ELF-1 (cell line): ENCODE results near the gene PEX7.
"Not testable (repeated sequence)": the region's sequence is repeated elsewhere in the genome, so short reads cannot be mapped to it uniquely, and the experiment has no call there.

Experiments
- DNase-seq: peaks from one replicate; pipeline ENCODE4 v3.0.0-alpha.2; 2016; ENCODE audit warnings: low read depth, low spot score

The PEX7 gene

DNA sequence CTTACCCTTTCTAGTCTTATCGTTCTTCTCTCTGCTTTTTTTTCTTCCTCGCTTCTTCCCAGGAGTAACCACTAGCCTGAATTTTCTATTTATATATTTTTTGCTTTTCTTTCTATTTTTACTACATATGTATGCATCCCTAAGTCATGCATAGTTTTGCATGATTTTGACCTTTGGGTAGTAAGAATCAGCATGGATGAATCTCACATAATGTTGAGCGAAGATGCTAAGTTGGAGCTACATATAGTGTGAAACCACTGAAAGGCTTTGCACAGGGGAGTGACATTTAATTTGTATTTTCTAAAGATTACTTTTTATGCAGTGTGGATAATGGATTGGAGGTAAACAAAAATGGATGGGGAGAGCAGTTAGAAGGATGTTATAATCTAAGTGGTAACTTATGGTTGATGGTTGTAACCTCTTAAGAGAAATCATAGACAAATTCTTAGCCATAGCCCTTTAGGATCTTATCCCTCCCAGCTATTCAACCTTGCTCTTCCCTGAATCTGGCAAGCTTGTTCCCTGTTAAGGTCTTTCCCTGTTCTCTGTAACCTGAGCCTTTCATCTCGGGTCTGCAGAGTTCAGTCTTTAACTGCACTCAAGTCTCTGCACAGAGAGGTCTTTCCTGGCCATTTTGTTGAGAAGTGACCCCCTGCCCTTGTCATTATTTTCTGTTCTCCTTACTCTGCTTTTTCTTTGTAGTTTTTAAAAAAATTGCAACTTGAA lies 18.0 kb downstream of the PEX7 start:
- peak; percentile 11 for DNase-seq

DNA sequence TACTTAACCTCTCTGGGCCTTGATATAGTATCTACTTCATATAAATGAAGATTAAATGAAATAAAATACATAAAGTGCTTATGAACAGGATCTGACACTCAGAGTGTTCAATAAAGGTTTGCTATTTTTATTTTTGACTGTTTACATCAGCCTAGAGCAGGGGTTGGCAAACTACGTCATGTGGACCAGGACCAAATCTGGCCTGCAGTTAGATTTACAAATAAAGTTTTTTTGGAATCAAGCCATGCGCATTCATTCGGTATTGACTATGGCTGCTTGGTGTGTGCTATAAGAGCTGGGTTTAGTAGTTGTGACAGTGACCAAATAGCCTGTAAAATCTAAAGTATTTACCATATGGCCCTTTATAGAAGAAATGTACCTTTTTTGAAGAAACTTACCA lies 20.8 kb downstream of the PEX7 start:
- no peak for DNase-seq

DNA sequence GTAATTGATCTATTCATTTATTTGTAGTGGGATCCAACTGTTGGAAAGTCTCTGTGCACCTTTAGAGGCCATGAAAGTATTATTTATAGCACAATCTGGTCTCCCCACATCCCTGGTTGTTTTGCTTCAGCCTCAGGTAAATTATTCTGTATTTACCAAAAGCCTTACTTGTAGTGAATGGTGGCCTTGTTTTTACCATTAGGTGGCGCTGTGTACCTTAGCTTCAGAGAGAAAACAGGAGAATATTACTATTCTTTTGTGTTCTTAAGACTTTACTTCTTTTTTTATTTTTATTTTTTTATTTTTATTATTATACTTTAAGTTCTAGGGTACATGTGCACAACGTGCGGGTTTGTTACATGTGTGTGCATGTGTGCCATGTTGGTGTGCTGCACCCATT lies 23.7 kb downstream of the PEX7 start:
- DNase-seq = peak; percentile 14

DNA sequence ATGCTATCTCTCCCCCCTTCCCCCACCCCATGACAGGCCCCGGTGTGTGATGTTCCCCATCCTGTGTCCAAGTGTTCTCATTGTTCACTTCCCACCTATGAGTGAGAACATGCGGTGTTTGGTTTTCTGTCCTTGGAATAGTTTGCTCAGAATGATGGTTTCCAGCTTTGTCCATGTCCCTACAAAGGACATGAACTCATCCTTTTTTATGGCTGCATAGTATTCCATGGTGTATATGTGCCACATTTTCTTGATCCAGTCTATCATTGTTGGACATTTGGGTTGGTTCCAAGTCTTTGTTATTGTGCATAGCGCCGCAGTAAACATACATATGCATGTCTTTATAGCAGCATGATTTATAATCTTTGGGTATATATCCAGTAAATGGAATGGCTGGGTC lies 24.1 kb downstream of the PEX7 start:
- not testable (repeated sequence) for DNase-seq

DNA sequence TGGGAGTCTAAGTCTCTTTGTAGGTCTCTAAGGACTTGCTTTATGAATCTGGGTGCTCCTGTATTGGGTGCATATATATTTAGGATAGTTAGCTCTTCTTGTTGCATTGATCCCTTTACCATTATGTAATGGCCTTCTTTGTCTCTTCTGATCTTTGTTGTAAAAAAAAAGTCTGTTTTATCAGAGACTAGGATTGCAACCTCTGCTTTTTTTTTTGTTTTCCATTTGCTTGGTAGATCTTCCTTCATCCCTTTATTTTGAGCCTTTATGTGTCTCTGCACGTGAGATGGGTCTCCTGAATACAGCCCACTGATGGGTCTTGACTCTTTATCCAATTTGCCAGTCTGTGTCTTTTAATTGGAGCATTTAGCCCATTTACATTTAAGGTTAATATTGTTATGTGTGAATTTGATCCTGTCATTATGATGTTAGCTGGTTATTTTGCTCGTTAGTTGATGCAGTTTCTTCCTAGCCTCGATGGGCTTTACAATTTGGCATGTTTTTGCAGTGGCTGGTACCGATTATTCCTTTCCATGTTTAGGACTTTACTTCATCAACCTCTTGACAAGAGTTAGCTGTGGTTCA lies 27.7 kb downstream of the PEX7 start:
- DNase-seq = not testable (repeated sequence)

DNA sequence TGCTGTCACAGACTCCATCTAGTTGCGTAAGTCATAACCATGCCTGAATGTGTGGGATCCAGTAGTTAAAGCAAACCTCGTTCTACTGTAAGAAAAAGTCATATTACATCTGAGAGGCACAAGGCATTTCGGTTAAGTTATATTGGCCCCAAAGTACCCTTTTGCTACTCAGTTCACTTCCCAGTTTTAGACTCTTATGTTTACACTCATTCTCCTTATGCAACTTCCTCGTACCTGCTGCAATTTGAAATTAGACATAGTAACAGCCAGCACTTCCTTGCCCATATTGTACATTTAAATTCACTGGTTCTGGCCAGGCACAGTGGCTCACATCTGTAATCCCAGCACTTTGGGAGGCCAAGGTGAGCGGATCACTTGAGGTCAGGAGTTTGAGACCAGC lies 37.0 kb downstream of the PEX7 start:
- DNase-seq = no peak

DNA sequence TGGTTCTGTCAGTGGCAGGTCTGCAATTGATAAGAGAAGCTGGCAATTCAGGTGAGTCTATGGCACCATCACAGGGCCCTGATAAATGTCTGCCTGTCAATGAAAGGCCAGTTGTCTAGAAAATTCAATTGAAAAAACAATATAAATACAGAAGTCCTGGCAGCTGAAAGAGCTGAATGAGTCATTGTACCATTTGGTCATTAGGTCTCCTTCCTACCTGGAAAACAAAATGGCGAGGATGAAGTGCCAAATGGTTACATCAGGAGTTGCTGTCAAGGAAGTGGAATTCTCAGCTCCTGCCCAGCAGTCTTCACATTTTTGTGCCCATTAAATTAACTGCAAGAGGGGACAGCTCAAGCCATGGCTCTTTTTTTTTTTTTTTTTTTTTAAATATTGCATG lies 37.7 kb downstream of the PEX7 start:
- DNase-seq = no peak

DNA sequence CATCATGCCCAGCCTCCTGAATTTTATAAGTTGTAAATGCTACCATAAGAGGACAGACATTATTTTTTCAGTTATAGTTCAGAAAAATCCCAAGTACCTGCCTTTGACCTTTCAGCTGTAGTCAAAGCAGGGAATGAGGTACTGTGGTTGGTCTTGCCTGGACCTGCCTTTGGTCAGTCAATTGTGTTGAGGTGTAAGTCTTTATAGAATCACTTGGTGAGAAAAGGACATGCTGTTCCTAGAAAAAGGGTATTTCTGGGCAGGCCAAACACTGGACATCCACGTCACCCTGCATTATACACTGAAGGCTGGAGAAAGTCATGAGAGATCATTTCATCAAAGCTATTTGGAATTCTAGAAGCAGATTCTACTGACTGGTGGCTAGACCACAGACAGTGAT lies 40.3 kb downstream of the PEX7 start:
- DNase-seq = no peak

DNA sequence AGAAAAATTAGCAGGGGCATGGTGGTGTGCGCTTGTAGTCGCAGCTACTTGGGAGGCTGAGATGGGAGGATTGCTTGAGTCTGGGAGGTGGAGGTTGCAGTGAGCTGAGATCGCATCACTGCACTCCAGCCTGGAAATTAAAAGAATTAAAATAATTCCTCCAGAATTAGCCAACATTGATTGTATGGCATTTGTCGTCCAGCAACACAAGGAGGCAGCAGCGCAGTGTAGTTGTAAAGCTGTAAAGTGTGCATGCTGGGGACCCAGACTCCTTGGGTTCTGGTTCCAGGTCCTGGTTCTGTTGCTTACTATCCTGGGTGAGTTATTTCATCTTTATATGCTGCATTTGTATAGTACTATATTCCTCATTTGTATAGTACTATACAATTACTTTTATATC lies 41.4 kb downstream of the PEX7 start:
- no peak for DNase-seq

DNA sequence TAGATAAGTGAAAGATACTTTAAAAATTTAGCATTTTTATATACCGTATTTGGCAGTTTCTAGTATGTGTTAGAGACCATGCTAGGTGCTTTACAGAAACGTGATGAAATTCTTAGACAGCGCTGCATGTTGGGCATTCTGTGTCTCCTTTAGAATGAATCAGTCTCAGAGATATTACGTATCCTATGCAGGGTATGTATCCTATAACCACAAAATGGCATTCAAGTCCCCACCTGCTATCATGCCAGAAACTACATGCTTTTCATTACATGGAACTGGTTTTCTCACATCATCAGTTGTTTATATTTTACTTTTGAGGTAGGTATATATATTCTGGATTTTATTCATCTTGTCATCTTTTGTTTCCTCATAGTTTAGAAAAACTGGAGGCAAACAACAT lies 42.3 kb downstream of the PEX7 start:
- DNase-seq = no peak

DNA sequence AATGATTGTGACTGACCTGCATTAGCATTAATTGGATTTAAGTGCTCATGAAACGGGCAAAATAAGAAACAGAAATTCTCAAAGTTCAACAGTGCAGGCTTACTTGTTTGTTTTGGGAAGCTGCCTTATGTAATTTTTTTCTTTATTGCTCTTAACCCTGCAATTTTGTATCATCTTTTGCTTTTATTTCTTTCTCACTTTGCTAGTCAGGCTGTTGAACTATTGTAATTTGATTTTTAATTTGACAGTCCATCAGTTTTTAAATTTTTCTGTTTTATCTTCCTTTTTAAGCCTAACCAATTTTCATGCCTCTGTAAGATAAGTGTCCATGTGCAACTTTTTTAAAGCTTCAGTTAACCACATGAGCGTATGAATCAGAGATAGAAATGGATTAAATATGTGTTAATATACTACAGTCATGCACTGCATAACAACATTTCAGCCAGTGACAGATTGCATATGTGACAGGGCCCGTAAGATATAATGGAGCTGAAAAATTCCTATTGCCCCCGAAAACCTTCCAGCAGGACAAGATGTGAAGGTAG lies 44.6 kb downstream of the PEX7 start:
- DNase-seq = no peak

DNA sequence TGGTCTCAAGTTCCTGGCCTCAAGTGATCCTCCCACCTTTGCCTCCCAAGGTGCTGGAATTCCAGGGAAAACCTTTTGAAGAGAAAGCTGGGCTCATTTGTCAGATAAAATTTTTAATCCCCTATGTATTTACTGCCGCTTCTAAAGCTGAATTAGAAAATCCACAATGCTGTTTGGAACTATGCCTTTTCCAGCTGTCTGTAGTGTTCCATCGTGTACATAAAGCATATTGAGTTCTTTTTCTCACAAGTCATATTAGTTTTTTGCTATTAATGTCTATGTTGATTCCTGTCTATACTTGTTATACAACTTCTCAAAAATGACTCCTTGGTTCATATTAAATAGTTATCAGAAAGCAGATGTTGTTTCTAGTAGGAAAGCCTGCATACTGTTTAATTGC lies 47.1 kb downstream of the PEX7 start:
- no peak for DNase-seq

DNA sequence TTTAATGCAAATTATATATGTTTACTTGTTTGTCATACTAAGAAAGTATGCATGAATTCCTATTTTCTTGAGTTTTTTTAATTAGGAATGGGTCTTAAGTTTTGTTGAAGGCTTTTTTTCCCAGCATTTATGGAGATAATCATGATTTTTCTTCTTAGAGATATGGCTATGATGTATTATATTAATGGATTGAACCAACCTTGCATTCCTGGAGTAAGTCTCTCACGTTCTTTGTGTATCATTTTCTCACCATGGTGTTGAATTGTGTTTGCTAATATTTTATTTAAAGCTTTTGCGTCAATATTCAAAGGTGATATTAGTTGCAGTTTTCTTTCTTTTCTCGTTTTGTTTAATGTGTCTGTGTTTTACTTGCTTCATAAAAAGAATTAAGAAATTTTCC lies 51.4 kb downstream of the PEX7 start:
- DNase-seq = no peak

DNA sequence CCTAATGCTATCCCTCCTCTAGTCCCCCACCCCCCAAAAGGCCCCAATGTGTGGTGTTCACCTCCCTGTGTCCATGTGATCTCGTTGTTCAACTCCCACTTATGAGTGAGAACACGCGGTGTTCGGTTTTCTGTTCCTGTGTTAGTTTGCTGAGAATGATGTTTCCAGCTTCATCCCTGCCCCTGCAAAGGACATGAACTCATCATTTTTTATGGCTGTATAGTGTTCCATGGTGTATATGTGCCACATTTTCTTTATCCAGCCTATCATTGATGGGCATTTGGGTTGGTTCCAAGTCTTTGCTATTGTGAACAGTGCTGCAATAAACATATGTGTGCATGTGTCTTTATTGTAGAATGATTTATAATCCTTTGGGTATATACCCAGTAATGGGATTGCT lies 54.1 kb downstream of the PEX7 start:
- DNase-seq = not testable (repeated sequence)

DNA sequence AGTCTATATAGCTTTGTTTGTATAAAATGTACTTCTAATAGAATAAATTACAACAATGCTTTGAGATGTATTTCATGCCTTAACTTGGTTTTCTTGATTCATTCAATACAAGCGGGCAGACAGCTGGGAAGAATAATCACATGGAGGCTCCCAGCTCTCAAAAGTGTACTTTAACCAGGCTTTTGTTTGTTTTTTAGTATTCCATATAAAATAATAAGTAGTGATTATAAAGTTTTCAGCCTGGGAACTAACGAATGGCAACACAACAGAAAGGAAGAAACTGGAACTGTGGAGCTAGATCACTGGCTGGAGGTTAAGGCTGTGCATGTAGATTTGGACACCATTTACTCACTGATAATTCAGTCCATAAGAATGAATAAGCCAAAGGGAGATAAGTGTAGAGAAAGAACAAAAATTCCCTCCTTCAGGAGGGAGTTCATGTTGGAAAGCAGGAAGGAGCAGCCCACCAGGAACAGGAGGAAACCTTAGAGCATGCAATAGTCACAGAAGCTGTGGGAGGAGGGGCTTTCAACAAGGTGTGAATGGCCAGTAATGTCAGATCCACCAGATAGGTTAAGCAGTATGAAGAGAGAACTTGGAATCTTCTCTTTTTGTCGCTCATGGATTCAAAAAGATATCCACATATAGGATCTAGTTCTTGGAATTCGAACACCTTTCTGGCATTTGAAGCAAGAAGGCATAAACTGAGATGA lies 58.5 kb downstream of the PEX7 start:
- peak; percentile 15 for DNase-seq

DNA sequence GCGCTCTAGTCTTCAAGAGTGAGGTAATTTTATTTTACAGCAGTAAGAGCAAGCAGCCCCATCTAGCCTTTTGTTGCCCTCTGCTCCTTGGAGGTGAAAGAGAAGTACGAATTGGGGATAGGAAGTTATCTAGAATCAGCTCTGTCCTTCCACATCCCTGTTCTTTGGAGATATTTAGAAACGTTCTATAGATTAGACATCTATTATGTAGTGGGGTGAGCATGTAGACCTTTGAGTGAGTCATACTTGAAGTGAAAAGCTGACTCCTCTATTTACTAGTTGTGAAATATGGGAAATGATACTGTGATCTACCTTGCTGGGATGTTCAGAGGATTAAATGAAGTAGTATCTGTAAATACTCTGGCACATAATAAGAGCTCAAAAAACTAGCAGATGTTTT lies 63.7 kb downstream of the PEX7 start:
- no peak for DNase-seq

DNA sequence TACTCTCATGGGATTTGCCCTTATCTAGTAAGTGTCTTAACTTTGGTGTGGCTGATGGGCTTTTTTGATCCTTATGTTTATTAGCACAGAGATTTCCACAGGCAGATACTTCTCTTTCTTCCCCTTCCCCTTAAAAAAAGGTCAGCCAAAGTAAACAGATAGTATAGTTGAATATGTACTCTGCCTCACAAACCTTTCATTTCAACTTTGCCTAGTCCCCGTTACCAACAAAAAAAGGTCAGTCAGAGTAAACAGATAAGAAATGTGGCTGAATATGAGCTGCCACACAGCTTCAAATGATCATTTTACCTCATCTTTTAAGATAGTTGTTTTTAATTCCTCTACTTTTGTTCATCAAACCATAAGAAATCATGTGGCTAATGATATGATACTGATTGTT lies 65.6 kb downstream of the PEX7 start:
- DNase-seq = no peak

DNA sequence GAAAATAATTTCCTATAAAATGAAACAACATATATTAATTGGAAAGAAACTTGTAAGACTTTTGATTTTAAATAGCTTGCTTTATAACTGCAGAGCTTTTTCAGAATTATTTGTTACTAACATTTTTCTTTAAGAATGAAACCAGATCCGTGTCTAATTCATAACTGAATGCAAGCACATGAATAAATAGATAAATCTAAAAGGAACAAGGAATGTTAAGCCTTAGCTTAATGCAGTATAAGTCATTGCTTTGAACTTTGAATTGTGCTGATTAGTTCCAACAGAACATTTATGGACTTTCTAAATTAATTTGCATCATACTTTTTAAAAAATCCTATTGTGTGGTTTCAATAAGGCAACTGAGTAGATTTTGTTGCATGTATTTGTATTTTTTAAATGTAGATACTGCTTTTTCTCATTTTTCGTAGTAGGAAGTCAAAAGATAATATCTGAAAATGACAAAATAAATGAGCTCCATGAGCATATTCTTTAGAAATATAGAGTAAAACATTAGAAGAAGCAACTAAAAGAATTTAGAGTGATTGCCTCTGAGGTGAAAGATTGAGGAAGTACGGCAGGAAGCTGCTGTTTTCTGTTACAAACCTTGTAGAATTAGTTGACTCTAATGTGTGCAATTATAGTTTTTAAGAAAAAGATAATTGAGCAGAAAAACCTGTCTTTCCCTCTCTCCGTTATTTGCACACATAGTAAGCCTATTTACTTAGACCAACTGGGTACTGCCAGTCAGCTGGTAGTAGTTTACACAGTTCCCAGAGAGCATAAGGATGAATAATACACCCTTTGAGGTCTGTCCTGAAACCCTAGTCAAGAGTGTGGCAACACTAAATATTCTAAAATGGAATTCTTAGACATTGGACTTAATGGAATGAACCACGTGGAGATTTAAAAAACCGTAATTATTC lies 67.1 kb downstream of the PEX7 start:
- no peak for DNase-seq

DNA sequence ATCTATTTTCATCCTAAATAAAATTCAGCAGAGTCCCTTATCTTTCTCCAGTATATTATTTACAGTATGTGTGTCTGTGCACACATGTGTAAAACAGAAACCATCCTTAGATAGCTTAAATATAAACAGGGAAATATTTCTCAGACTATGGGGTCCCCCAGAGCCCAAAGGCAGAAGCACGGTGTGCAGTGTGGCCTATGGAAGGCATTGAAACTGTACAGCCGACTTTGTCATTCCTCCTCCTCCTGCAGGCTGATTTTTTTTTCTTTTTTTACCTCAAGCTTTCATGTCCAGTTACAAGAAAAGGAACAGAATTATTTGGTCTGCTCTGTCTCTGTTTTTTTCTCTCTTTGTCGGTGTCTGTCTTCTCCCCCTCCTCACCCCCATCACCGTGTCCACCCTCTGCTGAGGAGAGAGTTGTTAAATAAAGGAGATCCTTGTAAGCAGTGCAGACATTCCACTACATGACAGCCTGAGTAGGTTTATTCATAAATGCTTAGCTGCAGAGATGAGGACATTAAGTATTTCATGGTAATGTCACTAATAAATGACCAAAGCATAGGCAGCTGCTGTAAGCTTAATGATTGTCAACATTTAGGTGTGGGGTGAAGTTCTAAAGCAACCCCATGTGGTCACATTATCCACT lies 67.9 kb downstream of the PEX7 start:
- no peak for DNase-seq

DNA sequence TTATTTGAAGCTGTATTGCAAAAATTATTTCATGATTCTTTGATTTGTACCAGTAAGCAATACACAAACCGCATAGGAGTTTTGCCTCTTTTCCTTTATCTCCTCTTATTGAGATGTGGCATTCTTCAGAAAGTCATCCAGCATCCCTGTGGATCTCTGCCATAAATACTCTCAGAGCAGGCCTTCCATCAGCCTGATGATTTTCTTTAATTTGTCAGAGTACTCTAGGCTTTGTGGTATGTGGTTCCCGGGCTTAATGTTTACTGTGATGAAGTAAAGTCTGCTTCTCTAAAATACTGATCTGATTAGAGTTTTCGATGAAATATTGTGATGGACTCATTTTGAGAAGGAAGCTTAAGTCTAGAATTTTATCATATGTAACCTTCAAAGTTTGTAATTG lies 68.6 kb downstream of the PEX7 start:
- no peak for DNase-seq

DNA sequence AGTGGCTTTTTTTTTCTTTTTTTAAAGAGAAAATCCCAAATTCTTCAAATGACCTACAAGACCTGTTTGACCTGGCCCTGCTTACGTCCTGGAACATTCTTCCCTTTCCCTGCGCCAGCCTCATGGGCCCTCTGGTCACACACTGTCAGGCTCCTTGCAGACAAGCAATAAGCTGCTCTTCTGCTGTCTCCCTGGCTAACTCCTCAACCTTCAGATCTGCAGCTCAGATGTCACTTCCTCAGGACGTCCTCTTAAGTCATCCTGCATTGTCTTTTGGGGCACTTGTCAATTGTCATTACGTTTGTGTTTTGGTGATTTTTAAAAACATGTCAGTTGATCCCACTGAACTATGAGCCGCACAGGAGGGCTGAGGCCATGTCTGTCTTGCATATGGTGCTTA lies 70.8 kb downstream of the PEX7 start:
- no peak for DNase-seq
